ENCODE measurements around the gene HSDL1. TPM values are rescaled to one million over a fixed set of nuclear protein-coding genes. Genes with fewer than 3 reads are reported as not detected.

HSDL1 gene
- total RNA-seq, result 25.7 and 33.4 TPM in 2 replicates

GRCh38 chr16:84144859-84145639 lies at the start of gene HSDL1, which contains the start of gene DNAAF1:
HSDL1 (minus strand) TSS chr16:84145177; CDS start chr16:84131321, 13,856 bp downstream.
DNAAF1 (plus strand) TSS chr16:84145308; CDS start chr16:84145441, 133 bp downstream.

GRCh38 chr16:84190731-84191388 lies 45.9 kb upstream of the HSDL1 start, which contains the start of gene ADAD2:
ADAD2 (plus strand) TSS chr16:84191157; CDS start chr16:84191231, 74 bp downstream.

GRCh38 chr16:84186685-84187437 lies 41.9 kb upstream of the HSDL1 start, which contains the start of gene TAF1C:
TAF1C (minus strand) TSS chr16:84187057; CDS start chr16:84184988, 2,069 bp downstream.

GRCh38 chr16:84116720-84117493 lies 28.1 kb downstream of the HSDL1 start, which contains the start of gene MBTPS1:
MBTPS1 (minus strand) TSS chr16:84116942; CDS start chr16:84101783, 15,159 bp downstream.

Other genes with a start within 250 kb of the HSDL1 start
- gene MLYCD, start 246.1 kb downstream of the HSDL1 start, total RNA-seq, result 2.6 and 3.5 TPM in 2 replicates
- gene OSGIN1, start 191.9 kb downstream of the HSDL1 start, total RNA-seq, result 0.91 and 0.97 TPM in 2 replicates
- gene NECAB2, start 176.9 kb downstream of the HSDL1 start, total RNA-seq, result under 0.01 TPM in 1 of 2 replicates, not detected in the other
- not detected in 2 replicates for gene SLC38A8, start 102.4 kb downstream of the HSDL1 start, total RNA-seq
- gene MBTPS1, start 28.2 kb downstream of the HSDL1 start, total RNA-seq, result 107 and 123 TPM in 2 replicates
- gene DNAAF1, start 131 bp upstream of the HSDL1 start, total RNA-seq, result not detected in 2 replicates
- gene TAF1C, start 41.9 kb upstream of the HSDL1 start, total RNA-seq, result 15.9 and 24.3 TPM in 2 replicates
- gene ADAD2, start 46.0 kb upstream of the HSDL1 start, total RNA-seq, result not detected in 2 replicates
- gene KCNG4, start 94.8 kb upstream of the HSDL1 start, total RNA-seq, result not detected in 2 replicates
- 0.15 TPM in 1 of 2 replicates, not detected in the other for gene WFDC1, start 149.7 kb upstream of the HSDL1 start, total RNA-seq
- gene ATP2C2, start 223.4 kb upstream of the HSDL1 start, total RNA-seq, result not detected in 2 replicates

Data from epithelial cell of umbilical artery (primary cell).